ENCODE measurements around the gene EPS8L3.

DNA sequence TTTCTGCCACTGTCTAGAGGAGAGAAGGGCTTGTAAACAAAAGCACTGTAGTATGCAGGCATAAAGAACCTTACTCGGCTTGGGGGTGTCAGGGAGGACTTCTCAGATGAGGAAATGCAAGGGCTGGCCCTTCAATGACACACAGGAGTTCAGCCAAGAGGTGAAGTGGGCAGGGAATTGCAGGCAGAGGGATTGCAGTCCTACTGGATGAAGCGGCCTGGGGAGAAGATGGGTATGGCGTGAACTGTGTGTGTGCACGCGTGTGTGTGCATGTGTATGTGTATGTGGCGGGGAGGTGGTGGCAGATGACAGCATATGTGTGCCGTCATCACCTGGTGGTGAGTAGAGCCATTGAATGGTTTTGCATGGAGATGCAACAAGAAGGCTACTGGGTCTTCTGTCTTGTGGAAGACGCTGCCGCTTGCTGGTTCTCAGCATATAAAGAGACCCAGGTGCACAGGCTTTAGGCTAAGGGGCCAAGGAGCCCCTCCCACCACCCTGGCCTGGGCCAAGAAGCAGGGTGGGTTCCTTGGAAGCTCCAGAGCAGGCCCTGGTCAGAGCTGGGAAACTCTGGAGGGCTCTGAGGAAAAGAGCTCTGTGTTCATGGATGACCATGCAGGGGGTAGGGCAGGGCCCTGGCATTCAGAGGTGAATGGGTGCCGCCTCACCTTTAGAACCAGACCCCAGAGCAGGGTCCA lies 4.1 kb upstream of the EPS8L3 start:
- no peak for TF ChIP-seq GATA2 (CRISPR knock-in tag; IDR thresholded peaks at IDR 0.05)
- TF ChIP-seq TAF1 (IDR thresholded peaks at IDR 0.05; ENCODE audit: borderline replicate concordance, low read depth, low read length), result no peak
- no peak for TF ChIP-seq USF2 (IDR thresholded peaks at IDR 0.05; ENCODE audit: borderline replicate concordance, low read depth, low read length)
- no peak for TF ChIP-seq CHD2 (IDR thresholded peaks at IDR 0.05; ENCODE audit: low read length, partially characterized antibody)
- TF ChIP-seq, protein P1, sequence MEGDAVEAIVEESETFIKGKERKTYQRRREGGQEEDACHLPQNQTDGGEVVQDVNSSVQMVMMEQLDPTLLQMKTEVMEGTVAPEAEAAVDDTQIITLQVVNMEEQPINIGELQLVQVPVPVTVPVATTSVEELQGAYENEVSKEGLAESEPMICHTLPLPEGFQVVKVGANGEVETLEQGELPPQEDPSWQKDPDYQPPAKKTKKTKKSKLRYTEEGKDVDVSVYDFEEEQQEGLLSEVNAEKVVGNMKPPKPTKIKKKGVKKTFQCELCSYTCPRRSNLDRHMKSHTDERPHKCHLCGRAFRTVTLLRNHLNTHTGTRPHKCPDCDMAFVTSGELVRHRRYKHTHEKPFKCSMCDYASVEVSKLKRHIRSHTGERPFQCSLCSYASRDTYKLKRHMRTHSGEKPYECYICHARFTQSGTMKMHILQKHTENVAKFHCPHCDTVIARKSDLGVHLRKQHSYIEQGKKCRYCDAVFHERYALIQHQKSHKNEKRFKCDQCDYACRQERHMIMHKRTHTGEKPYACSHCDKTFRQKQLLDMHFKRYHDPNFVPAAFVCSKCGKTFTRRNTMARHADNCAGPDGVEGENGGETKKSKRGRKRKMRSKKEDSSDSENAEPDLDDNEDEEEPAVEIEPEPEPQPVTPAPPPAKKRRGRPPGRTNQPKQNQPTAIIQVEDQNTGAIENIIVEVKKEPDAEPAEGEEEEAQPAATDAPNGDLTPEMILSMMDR (IDR thresholded peaks at IDR 0.05), result no peak
- TF ChIP-seq RFX5 (IDR thresholded peaks at IDR 0.05; ENCODE audit: low read length), result no peak
- no peak for TF ChIP-seq JUND (IDR thresholded peaks at IDR 0.05)
- TF ChIP-seq FOXJ3 (CRISPR knock-in tag; IDR thresholded peaks at IDR 0.05), result no peak
- no peak for TF ChIP-seq TCF12 (IDR thresholded peaks at IDR 0.05)
- no peak for TF ChIP-seq GABPA (IDR thresholded peaks at IDR 0.05; ENCODE audit: low read depth)
